Thyroid gland (tissue), 4 donors: ENCODE measurements around the gene PTPRG. TPM values are rescaled to one million over a fixed set of nuclear protein-coding genes. Genes with fewer than 3 reads are reported as not detected.

Experiments
- DNase-seq, 2 donors: peaks; one replicate each; pipeline ENCODE4 v3.0.0-alpha.2; 2019
- H3K27ac ChIP-seq, 3 donors: fragments of 200-600 bp; sonication (generic); 1 replicate in 2 of 3; 2 replicates in 1 of 3; pipeline ENCODE4 v1.5.1; 2016 to 2019; ENCODE audit warnings: mild to moderate bottlenecking in 1 of 3, moderate library complexity in 1 of 3
- H3K27me3 ChIP-seq: fragments of 200-600 bp; sonication (generic); one replicate; pipeline ENCODE4 v1.5.1; 2019
- H3K36me3 ChIP-seq, 2 donors: fragments of 200-600 bp; sonication (generic); one replicate each; pipeline ENCODE4 v1.5.1; 2016 to 2019
- H3K4me1 ChIP-seq, 2 donors: fragments of 200-600 bp; sonication (generic); one replicate each; pipeline ENCODE4 v1.5.1; 2017 to 2019
- H3K4me3 ChIP-seq, 3 donors: fragments of 200-600 bp; sonication (generic); replicated peaks in 1 of 3; 1 replicate in 2 of 3; 2 replicates in 1 of 3; pipeline ENCODE4 v1.5.1; 2016; ENCODE audit warnings: mild to moderate bottlenecking in 1 of 3
- H3K9me3 ChIP-seq: fragments of 200-600 bp; sonication (generic); one replicate; pipeline ENCODE4 v1.5.1; 2017
- CTCF ChIP-seq, 6 experiments: fragments of 200-600 bp in 3 of 6; fragments of 450-650 bp in 3 of 6; sonication (generic) in 3 of 6; IDR thresholded peaks; one replicate each; pipeline ENCODE4 v1.5.1; 2016 to 2019; ENCODE audit warnings: antibody characterized with exemption in 6 of 6, mild to moderate bottlenecking in 2 of 6, inconsistent platforms in 1 of 6, moderate library complexity in 1 of 6
- POLR2A ChIP-seq, 2 donors: fragments of 450-650 bp; IDR thresholded peaks; one replicate each; pipeline ENCODE4 v1.6.1; 2017; ENCODE audit warnings: antibody characterized with exemption in 2 of 2, mild to moderate bottlenecking in 2 of 2, moderate library complexity in 1 of 2
- WGBS, 2 donors: methylation state at CpG; one replicate each; pipeline ENCODE4 v1.1.5; 2017; 5-methylcytosine and 5-hydroxymethylcytosine counted together
- intact Hi-C: fragments of 100-400 bp; cut with DNase I; formaldehyde crosslinking; loops from one replicate; pipeline ENCODE4 v1.15.1; 2023
- total RNA-seq, 4 donors: library from RNA; depleted of rRNA; stranded (reverse); fragments of >200 nt; gene quantifications; one replicate each; pipeline ENCODE4 v1.2.3, GENCODE V29; 2016

PTPRG gene
- total RNA-seq, 4 donors from 2014 or later = 81.6 to 207 (median 132) TPM

DNA sequence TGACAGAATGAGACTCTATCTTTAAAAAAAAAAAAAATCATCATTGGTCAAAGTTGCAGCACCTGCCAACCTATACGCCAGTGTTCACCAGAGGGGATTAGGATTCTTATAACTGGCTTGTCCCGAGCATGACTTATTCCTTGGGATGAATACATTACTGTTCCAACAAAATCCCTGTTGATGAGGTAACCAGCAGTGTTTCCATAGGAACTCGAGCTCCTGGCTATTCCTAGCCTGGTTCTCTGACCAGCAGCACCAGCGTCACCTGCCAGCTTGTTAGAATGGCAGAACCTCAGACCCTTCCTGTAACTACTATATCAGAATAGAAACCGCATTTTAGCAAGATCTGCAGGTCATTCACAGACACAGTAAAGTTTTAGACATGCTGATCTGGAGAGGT is 364.4 kb downstream of the PTPRG start:
- Histone ChIP-seq H3K4me3 (no peak overlapping the region), H3K4me1 (peaks cover 13 to 16% of the 10 kb centered on the region in 2 donors), H3K9me3 (no peaks in the 10 kb centered on the region), H3K27me3 (no peaks in the 10 kb centered on the region), H3K36me3 (no peaks in the 10 kb centered on the region), H3K27ac (no peak overlapping the region)
- DNase-seq = no peak
- WGBS, 2 donors = 88 to 92% methylated on average over 5 of the region's 5 CpGs
- TF ChIP-seq POLR2A (IDR thresholded peaks at IDR 0.05) (no peak), CTCF (IDR thresholded peaks at IDR 0.05) (no peak)
- intact Hi-C loops = no loop called here

DNA sequence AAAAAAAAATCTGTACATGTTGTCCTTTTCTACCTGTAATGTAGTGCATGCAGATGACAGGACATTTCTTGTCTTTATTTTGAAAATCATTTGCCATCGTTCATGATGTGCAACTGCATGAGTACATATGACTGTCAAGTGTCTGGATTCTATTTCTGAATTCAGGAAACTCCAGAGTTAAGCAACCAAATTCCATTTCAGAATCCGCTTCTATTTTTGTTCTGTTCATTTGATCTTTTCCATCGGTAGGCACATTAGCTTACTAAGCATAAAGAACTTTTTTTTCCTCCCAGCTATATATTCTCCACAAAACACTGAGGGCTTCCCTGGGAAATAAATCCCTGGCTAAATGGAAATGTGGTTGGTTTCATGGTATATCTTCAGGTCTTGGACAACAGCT is 365.6 kb downstream of the PTPRG start:
- TF ChIP-seq POLR2A (IDR thresholded peaks at IDR 0.05) (no peak), CTCF (IDR thresholded peaks at IDR 0.05) (no peak)
- Histone ChIP-seq H3K27me3 (no peaks in the 10 kb centered on the region), H3K27ac (peak overlapping the region in 1 of 3 donors; percentile 60), H3K9me3 (no peaks in the 10 kb centered on the region), H3K4me1 (peaks cover 13 to 16% of the 10 kb centered on the region in 2 donors), H3K36me3 (no peaks in the 10 kb centered on the region), H3K4me3 (no peak overlapping the region)
- WGBS, 2 donors = 48 to 64% methylated on average over 3 of the region's 3 CpGs
- DNase-seq = no peak
- intact Hi-C loops = no loop called here

- H3K9me3 ChIP-seq = no peaks in the 10 kb centered on the region
- no peak for TF ChIP-seq CTCF (IDR thresholded peaks at IDR 0.05)
- no peak for TF ChIP-seq POLR2A (IDR thresholded peaks at IDR 0.05)
- no peaks in the 10 kb centered on the region for H3K27me3 ChIP-seq
- intact Hi-C loops = no loop called here
- H3K4me1 ChIP-seq = peaks cover 13 to 16% of the 10 kb centered on the region in 2 donors
- peak overlapping the region in 1 of 3 donors; percentile 60 for H3K27ac ChIP-seq
- H3K36me3 ChIP-seq = no peaks in the 10 kb centered on the region
- no peak overlapping the region for H3K4me3 ChIP-seq
- 17 to 44% methylated on average over 3 of the region's 3 CpGs for WGBS, 2 donors
- DNase-seq = peak; percentile 46 to 69
Observed at GRCh38 chr3:61927332-61927731, 366.0 kb downstream of the PTPRG start.

DNA sequence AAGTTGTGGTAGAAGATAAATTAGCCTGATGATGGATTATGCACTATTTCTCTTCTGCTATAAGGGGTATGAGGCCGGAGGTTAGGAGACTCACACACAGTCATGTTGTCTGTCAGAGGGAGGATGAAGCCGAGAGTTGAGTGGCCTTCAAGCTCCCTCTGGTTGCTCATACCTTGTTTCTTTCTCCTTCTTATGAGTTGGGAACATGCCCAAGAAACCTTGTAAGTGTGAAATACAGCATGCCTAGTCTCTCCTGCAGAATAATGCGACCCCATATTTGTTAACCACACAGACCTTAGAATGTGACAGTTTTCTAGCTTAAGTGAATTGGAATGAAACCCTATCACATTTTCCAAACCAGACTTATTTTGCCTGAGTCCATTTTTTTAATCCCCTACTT is 366.7 kb downstream of the PTPRG start:
- DNase-seq = no peak
- intact Hi-C loops = no loop called here
- Histone ChIP-seq H3K9me3 (no peaks in the 10 kb centered on the region), H3K4me1 (peaks cover 13 to 16% of the 10 kb centered on the region in 2 donors), H3K27me3 (no peaks in the 10 kb centered on the region), H3K4me3 (no peak overlapping the region), H3K36me3 (no peaks in the 10 kb centered on the region), H3K27ac (peak overlapping the region in 1 of 3 donors; percentile 60)
- TF ChIP-seq CTCF (IDR thresholded peaks at IDR 0.05) (no peak), POLR2A (IDR thresholded peaks at IDR 0.05) (no peak)
- 67 to 94% methylated on average over 3 of the region's 3 CpGs for WGBS, 2 donors

GRCh38 chr3:61928776-61929314 is 367.5 kb downstream of the PTPRG start:
- no peak overlapping the region for H3K27ac ChIP-seq
- TF ChIP-seq CTCF (IDR thresholded peaks at IDR 0.05) (no peak), POLR2A (IDR thresholded peaks at IDR 0.05) (no peak)
- no peak overlapping the region for H3K4me3 ChIP-seq
- intact Hi-C loops = no loop called here
- DNase-seq = no peak
- no peaks in the 10 kb centered on the region for H3K27me3 ChIP-seq
- no peaks in the 10 kb centered on the region for H3K36me3 ChIP-seq
- H3K9me3 ChIP-seq = no peaks in the 10 kb centered on the region
- peaks cover 13 to 16% of the 10 kb centered on the region in 2 donors for H3K4me1 ChIP-seq
- 80% methylated on average over 4 of the region's 4 CpGs for WGBS, 2 donors
